ENCODE results near the gene SNTG2. TPM values are rescaled to one million over a fixed set of nuclear protein-coding genes. Genes with fewer than 3 reads are reported as not detected.

Gene SNTG2
- total and polyA plus RNA-seq, 12 donors = 0.39 to 2.8 (median 1.0) TPM; not detected in 1

GRCh38 chr2:1068822-1069221, 118.2 kb downstream of the SNTG2 start:
- Histone ChIP-seq H3K27me3 (peaks cover 0 to 5% (median 0%) of the 10 kb centered on the region in 7 donors), H3K27ac (no peak overlapping the region), H3K4me1 (no peaks in the 10 kb centered on the region), H3K36me3 (no peaks in the 10 kb centered on the region), H3K4me3 (no peak overlapping the region), H3K9me3 (peaks cover 0 to 18% (median 4%) of the 10 kb centered on the region in 11 donors)
- ATAC-seq (no peak), DNase-seq (no peak)
- intact Hi-C loops (cut with DNase I) = no loop called here
- no peak for TF ChIP-seq CTCF (IDR thresholded peaks at IDR 0.05)
- WGBS, 2 donors = 58% methylated on average over 7 of the region's 7 CpGs

GRCh38 chr2:1069847-1070246, 119.2 kb downstream of the SNTG2 start:
- no peak overlapping the region for H3K27ac ChIP-seq
- H3K4me1 ChIP-seq = no peaks in the 10 kb centered on the region
- intact Hi-C loops (cut with DNase I) = no loop called here
- H3K4me3 ChIP-seq = no peak overlapping the region
- no peak for TF ChIP-seq CTCF (IDR thresholded peaks at IDR 0.05)
- H3K9me3 ChIP-seq = peaks cover 0 to 18% (median 4%) of the 10 kb centered on the region in 11 donors
- 79 to 83% methylated on average over 15 of the region's 15 CpGs for whole genome bisulfite sequencing, 2 donors
- ATAC-seq = no peak
- H3K36me3 ChIP-seq = no peaks in the 10 kb centered on the region
- DNase-seq = no peak
- peaks cover 0 to 5% (median 0%) of the 10 kb centered on the region in 7 donors for H3K27me3 ChIP-seq

- no peak for TF ChIP-seq CTCF (IDR thresholded peaks at IDR 0.05)
- DNase-seq (no peak), ATAC-seq (no peak)
- Histone ChIP-seq H3K4me3 (no peak overlapping the region), H3K27me3 (peaks cover 0 to 5% (median 0%) of the 10 kb centered on the region in 7 donors), H3K36me3 (no peaks in the 10 kb centered on the region), H3K4me1 (no peaks in the 10 kb centered on the region), H3K27ac (no peak overlapping the region), H3K9me3 (peaks cover 0 to 18% (median 4%) of the 10 kb centered on the region in 11 donors)
- intact Hi-C loops (cut with DNase I) = no loop called here
- WGBS, 2 donors = 56 to 64% methylated on average over 7 of the region's 7 CpGs
Measured at GRCh38 chr2:1070601-1071000, 120.0 kb downstream of the SNTG2 start.

- peaks cover 0 to 18% (median 4%) of the 10 kb centered on the region in 11 donors for H3K9me3 ChIP-seq
- no peak overlapping the region for H3K4me3 ChIP-seq
- DNase-seq (no peak), ATAC-seq (no peak)
- H3K36me3 ChIP-seq = no peaks in the 10 kb centered on the region
- WGBS, 2 donors = 90 to 92% methylated on average over 3 of the region's 3 CpGs
- no peaks in the 10 kb centered on the region for H3K4me1 ChIP-seq
- no peak for TF ChIP-seq CTCF (IDR thresholded peaks at IDR 0.05)
- no peak overlapping the region for H3K27ac ChIP-seq
- intact Hi-C loops (cut with DNase I) = no loop called here
- peaks cover 0 to 5% (median 0%) of the 10 kb centered on the region in 7 donors for H3K27me3 ChIP-seq
Measured at GRCh38 chr2:1071650-1072049, 121.0 kb downstream of the SNTG2 start.
